ENCODE measurements around the gene DAGLA.
"Not testable (repeated sequence)": the region's sequence is repeated elsewhere in the genome, so short reads cannot be mapped to it uniquely, and the experiment has no call there.

DAGLA gene

GRCh38 chr11:61669417-61669816 is 10.8 kb upstream of the DAGLA start:
- H3K4me3 ChIP-seq (IDR thresholded peaks at IDR 0.05; ENCODE audit: insufficient read depth, low read depth, low read length): no peak overlapping the region
- H3K9ac ChIP-seq: no peak overlapping the region
- H3K27me3 ChIP-seq (ENCODE audit: insufficient read depth, low read depth): peaks cover 67% of the 10 kb centered on the region
- no peaks in the 10 kb centered on the region for H3K36me3 ChIP-seq (ENCODE audit: insufficient read depth)
- no peak for TF ChIP-seq CTCF (conservative IDR thresholded peaks at IDR 0.05; ENCODE audit: low read depth, low read length)
- no peak overlapping the region for H2AFZ ChIP-seq (ENCODE audit: low read depth)
- no peaks in the 10 kb centered on the region for H3K4me1 ChIP-seq (ENCODE audit: low read depth, poor library complexity, severe bottlenecking)
- H3K4me2 ChIP-seq: no peak overlapping the region
- no peaks in the 10 kb centered on the region for H3K79me2 ChIP-seq (ENCODE audit: insufficient read depth, low read depth)
- no peaks in the 10 kb centered on the region for H4K20me1 ChIP-seq (ENCODE audit: insufficient read depth)
- H3K27ac ChIP-seq: no peak overlapping the region

GRCh38 chr11:61670626-61671025 is 9.6 kb upstream of the DAGLA start:
- no peak overlapping the region for H3K9ac ChIP-seq
- no peaks in the 10 kb centered on the region for H4K20me1 ChIP-seq (ENCODE audit: insufficient read depth)
- H3K79me2 ChIP-seq (ENCODE audit: insufficient read depth, low read depth): no peaks in the 10 kb centered on the region
- H3K27ac ChIP-seq: no peak overlapping the region
- H3K27me3 ChIP-seq (ENCODE audit: insufficient read depth, low read depth): peaks cover 79% of the 10 kb centered on the region
- no peak overlapping the region for H3K4me3 ChIP-seq (IDR thresholded peaks at IDR 0.05; ENCODE audit: insufficient read depth, low read depth, low read length)
- no peaks in the 10 kb centered on the region for H3K4me1 ChIP-seq (ENCODE audit: low read depth, poor library complexity, severe bottlenecking)
- H3K36me3 ChIP-seq (ENCODE audit: insufficient read depth): no peaks in the 10 kb centered on the region
- no peak overlapping the region for H3K4me2 ChIP-seq
- TF ChIP-seq CTCF (conservative IDR thresholded peaks at IDR 0.05; ENCODE audit: low read depth, low read length): no peak
- no peak overlapping the region for H2AFZ ChIP-seq (ENCODE audit: low read depth)

GRCh38 chr11:61671527-61671926 is 8.7 kb upstream of the DAGLA start:
- peaks cover 84% of the 10 kb centered on the region for H3K27me3 ChIP-seq (ENCODE audit: insufficient read depth, low read depth)
- 0 out of 2 replicates have a peak, but pooled peaks have one; percentile 25 for TF ChIP-seq CTCF (conservative IDR thresholded peaks at IDR 0.05; ENCODE audit: low read depth, low read length)

GRCh38 chr11:61673946-61674467 is 6.2 kb upstream of the DAGLA start:
- H3K27ac ChIP-seq; H3K4me1 ChIP-seq (ENCODE audit: low read depth, poor library complexity, severe bottlenecking); H2AFZ ChIP-seq (ENCODE audit: low read depth); H3K79me2 ChIP-seq (ENCODE audit: insufficient read depth, low read depth); H3K9ac ChIP-seq; H3K4me2 ChIP-seq; H3K36me3 ChIP-seq (ENCODE audit: insufficient read depth); H3K4me3 ChIP-seq (IDR thresholded peaks at IDR 0.05; ENCODE audit: insufficient read depth, low read depth, low read length); H4K20me1 ChIP-seq (ENCODE audit: insufficient read depth): not testable (repeated sequence)
- H3K27me3 ChIP-seq (ENCODE audit: insufficient read depth, low read depth): peaks cover 83% of the 10 kb centered on the region

More at GRCh38 chr11:61671527-61671926, 8.7 kb upstream of the DAGLA start:
- Histone ChIP-seq H3K4me2 (no peak overlapping the region), H3K27ac (no peak overlapping the region), H2AFZ (ENCODE audit: low read depth) (no peak overlapping the region), H4K20me1 (ENCODE audit: insufficient read depth) (no peaks in the 10 kb centered on the region), H3K4me1 (ENCODE audit: low read depth, poor library complexity, severe bottlenecking) (no peaks in the 10 kb centered on the region), H3K36me3 (ENCODE audit: insufficient read depth) (no peaks in the 10 kb centered on the region), H3K4me3 (IDR thresholded peaks at IDR 0.05; ENCODE audit: insufficient read depth, low read depth, low read length) (no peak overlapping the region), H3K79me2 (ENCODE audit: insufficient read depth, low read depth) (no peaks in the 10 kb centered on the region), H3K9ac (no peak overlapping the region)

- H3K36me3 ChIP-seq (ENCODE audit: insufficient read depth): no peaks in the 10 kb centered on the region
- H3K4me1 ChIP-seq (ENCODE audit: low read depth, poor library complexity, severe bottlenecking): no peaks in the 10 kb centered on the region
- no peak overlapping the region for H3K27ac ChIP-seq
- H3K4me2 ChIP-seq: no peak overlapping the region
- no peak overlapping the region for H2AFZ ChIP-seq (ENCODE audit: low read depth)
- TF ChIP-seq CTCF (conservative IDR thresholded peaks at IDR 0.05; ENCODE audit: low read depth, low read length): no peak
- H3K79me2 ChIP-seq (ENCODE audit: insufficient read depth, low read depth): no peaks in the 10 kb centered on the region
- no peak overlapping the region for H3K4me3 ChIP-seq (IDR thresholded peaks at IDR 0.05; ENCODE audit: insufficient read depth, low read depth, low read length)
- H3K27me3 ChIP-seq (ENCODE audit: insufficient read depth, low read depth): peaks cover 75% of the 10 kb centered on the region
- no peak overlapping the region for H3K9ac ChIP-seq
- H4K20me1 ChIP-seq (ENCODE audit: insufficient read depth): no peaks in the 10 kb centered on the region
Measured at GRCh38 chr11:61675826-61676225, 4.4 kb upstream of the DAGLA start.

Measured in KMS-11 (cell line).